Measurements from ENCODE around the gene PRKAR2B.

DNA sequence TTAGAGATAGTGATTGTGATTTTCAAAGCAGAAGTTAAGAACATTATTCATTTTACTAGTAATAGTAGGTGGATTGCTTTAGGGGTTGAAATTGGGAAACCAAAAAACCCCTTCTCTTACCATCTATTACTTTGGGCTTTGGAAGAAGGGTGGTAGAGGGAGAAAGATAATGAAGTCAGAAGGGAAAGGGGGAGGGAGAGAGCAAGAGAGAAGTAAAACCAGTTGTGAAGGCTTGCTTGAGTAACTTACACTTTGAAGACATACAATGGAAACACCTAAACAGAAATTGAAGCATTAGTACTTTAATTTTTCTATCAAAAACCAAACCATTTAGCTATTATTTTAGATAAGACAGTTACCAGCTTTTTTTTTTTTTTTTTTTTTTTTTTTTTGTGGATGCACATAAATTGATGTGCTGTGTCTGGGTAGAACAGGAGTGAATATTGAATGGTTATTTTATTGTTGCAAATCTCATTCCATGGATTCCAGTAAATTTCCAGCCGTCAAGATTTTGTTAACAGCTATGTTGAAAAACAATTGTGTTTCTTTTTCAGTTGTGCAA is 5.5 kb downstream of the PRKAR2B start:
- TF ChIP-seq EP300 (IDR thresholded peaks at IDR 0.05), result no peak
- TF ChIP-seq CTCF (IDR thresholded peaks at IDR 0.05), result no peak
